Uterus (tissue), 4 donors: ENCODE data around the gene PLXNA2. TPM values are rescaled to one million over a fixed set of nuclear protein-coding genes. Genes with fewer than 3 reads are reported as not detected.

Experiments used
- DNase-seq, 2 donors: peaks; one replicate each; pipeline ENCODE4 v3.0.0-alpha.2; 2019 to 2020
- H3K27ac ChIP-seq, 2 donors: fragments of 200-600 bp; sonication (generic); 1 replicate in 1 of 2; 2 replicates in 1 of 2; pipeline ENCODE4 v1.5.1; 2016 to 2018
- H3K27me3 ChIP-seq, 2 donors: fragments of 200-600 bp; sonication (generic); one replicate each; pipeline ENCODE4 v1.5.1; 2018 to 2019; ENCODE audit warnings: control low read depth in 1 of 2
- H3K36me3 ChIP-seq, 2 donors: fragments of 200-600 bp; sonication (generic); one replicate each; pipeline ENCODE4 v1.5.1; 2019; ENCODE audit warnings: control low read depth in 1 of 2
- H3K4me1 ChIP-seq, 2 donors: fragments of 200-600 bp; sonication (generic); one replicate each; pipeline ENCODE4 v1.5.1; 2018 to 2019; ENCODE audit warnings: control low read depth in 1 of 2
- H3K4me3 ChIP-seq, 2 donors: fragments of 200-600 bp; sonication (generic); 1 replicate in 1 of 2; 2 replicates in 1 of 2; pipeline ENCODE4 v1.5.1; 2018 to 2019; ENCODE audit warnings: mild to moderate bottlenecking in 1 of 2
- H3K9me3 ChIP-seq, 2 donors: fragments of 200-600 bp; sonication (generic); one replicate each; pipeline ENCODE4 v1.5.1; 2019; ENCODE audit warnings: control low read depth in 1 of 2
- POLR2A ChIP-seq, 2 donors: fragments of 450-650 bp; IDR thresholded peaks; one replicate each; pipeline ENCODE4 v1.6.1; 2016; ENCODE audit warnings: antibody characterized with exemption in 2 of 2, mild to moderate bottlenecking in 1 of 2, moderate library complexity in 1 of 2
- intact Hi-C: fragments of 100-400 bp; cut with DNase I; formaldehyde crosslinking; loops from one replicate; pipeline ENCODE4 v1.15.1; 2023; ENCODE audit warnings: low total_unique reads
- total RNA-seq, 4 donors: library from RNA; depleted of rRNA in 3 of 4; stranded (reverse); fragments of >200 nt in 3 of 4; gene quantifications; one replicate each; pipeline versions ENCODE4 v1.1.0 to v1.2.4, GENCODE V29; 2014 to 2023
- TF ChIP-seq, protein P1 (sequence below), 4 experiments: fragments of 200-600 bp in 2 of 4; fragments of 450-650 bp in 2 of 4; sonication (generic) in 2 of 4; IDR thresholded peaks; one replicate each; pipeline ENCODE4 v1.5.1; 2016 to 2019; ENCODE audit warnings: antibody characterized with exemption in 4 of 4, mild to moderate bottlenecking in 2 of 4, moderate library complexity in 1 of 4
- donor health status: DM: yes; HTN: yes; CAD: no.

The PLXNA2 gene
- total RNA-seq, 4 donors from 2014 or later: 5.4 to 94.5 (median 9.5) TPM

DNA sequence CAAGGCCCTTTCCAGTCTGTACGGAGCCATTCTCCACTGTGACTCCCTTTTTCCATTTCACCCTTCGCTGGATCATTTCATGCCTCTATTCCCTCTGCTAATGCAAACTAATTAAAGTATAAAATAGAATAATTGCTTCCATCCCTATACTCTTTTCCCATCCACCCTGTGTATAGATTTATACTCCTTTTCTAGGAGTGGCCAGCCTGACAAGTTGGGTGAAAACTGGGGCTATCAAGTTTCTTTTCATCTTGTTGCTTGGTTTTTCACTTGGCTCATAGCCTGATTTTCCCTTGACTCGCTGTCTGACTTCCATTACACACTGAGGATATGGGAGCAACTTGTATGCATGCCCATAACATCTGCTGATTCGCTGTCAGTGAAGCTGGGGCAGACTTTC lies 107.0 kb downstream of the PLXNA2 start:
- H3K4me1 ChIP-seq: peaks cover 11% of the 10 kb centered on the region in 2 donors
- no peaks in the 10 kb centered on the region for H3K36me3 ChIP-seq
- peak overlapping the region in 1 of 2 donors; percentile 23 for H3K27ac ChIP-seq
- no peak for DNase-seq
- no peak overlapping the region for H3K4me3 ChIP-seq
- no peaks in the 10 kb centered on the region for H3K27me3 ChIP-seq
- no peak for TF ChIP-seq POLR2A (IDR thresholded peaks at IDR 0.05)
- TF ChIP-seq, protein P1, sequence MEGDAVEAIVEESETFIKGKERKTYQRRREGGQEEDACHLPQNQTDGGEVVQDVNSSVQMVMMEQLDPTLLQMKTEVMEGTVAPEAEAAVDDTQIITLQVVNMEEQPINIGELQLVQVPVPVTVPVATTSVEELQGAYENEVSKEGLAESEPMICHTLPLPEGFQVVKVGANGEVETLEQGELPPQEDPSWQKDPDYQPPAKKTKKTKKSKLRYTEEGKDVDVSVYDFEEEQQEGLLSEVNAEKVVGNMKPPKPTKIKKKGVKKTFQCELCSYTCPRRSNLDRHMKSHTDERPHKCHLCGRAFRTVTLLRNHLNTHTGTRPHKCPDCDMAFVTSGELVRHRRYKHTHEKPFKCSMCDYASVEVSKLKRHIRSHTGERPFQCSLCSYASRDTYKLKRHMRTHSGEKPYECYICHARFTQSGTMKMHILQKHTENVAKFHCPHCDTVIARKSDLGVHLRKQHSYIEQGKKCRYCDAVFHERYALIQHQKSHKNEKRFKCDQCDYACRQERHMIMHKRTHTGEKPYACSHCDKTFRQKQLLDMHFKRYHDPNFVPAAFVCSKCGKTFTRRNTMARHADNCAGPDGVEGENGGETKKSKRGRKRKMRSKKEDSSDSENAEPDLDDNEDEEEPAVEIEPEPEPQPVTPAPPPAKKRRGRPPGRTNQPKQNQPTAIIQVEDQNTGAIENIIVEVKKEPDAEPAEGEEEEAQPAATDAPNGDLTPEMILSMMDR (IDR thresholded peaks at IDR 0.05): no peak
- no peaks in the 10 kb centered on the region for H3K9me3 ChIP-seq
- intact Hi-C loops: loop anchor here (10.0 kb wide), 1 partner anchor 108 kb away; the partner anchor contains the start of gene PLXNA2

DNA sequence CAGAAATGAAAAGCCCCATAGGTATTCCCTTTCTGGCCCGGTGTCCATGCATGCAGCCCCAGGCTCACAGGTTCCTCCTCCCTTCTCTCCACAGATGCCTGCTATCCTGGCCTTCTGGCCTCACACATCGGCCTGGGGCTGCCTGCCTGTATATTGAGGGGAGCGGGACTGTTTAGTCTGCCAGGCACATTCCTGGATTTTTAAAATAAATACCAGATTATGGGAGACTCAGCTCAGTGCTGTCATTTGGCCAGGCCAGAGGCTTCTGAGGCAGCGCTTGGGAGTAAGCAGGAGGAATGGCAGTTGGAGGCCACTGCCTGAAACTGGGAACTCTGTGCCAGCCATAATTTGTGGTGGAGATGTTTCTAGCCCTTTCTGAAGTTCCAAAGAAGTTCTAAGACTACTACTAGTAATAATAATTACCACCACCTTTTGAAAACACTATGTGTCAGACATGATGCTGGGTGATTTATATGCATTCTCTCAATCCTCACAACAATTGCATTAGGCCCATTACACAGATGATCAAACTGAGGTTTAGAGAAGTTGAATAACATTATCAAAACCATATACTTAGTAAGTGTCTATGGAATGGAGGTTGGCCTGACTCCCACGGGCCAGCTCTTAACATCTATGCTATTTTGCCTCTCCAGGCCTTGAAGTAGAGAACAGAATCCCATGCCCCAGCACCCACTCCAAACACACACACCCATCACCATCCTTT lies 107.6 kb downstream of the PLXNA2 start:
- H3K4me1 ChIP-seq: peaks cover 7 to 9% of the 10 kb centered on the region in 2 donors
- H3K9me3 ChIP-seq: no peaks in the 10 kb centered on the region
- H3K27ac ChIP-seq: peak overlapping the region; percentile 8 to 50
- H3K36me3 ChIP-seq: no peaks in the 10 kb centered on the region
- H3K4me3 ChIP-seq: no peak overlapping the region
- intact Hi-C loops: loop anchor here (10.0 kb wide), 1 partner anchor 108 kb away; the partner anchor contains the start of gene PLXNA2
- no peaks in the 10 kb centered on the region for H3K27me3 ChIP-seq
- TF ChIP-seq, protein P1 (IDR thresholded peaks at IDR 0.05): no peak
- TF ChIP-seq POLR2A (IDR thresholded peaks at IDR 0.05): no peak
- DNase-seq: no peak

DNA sequence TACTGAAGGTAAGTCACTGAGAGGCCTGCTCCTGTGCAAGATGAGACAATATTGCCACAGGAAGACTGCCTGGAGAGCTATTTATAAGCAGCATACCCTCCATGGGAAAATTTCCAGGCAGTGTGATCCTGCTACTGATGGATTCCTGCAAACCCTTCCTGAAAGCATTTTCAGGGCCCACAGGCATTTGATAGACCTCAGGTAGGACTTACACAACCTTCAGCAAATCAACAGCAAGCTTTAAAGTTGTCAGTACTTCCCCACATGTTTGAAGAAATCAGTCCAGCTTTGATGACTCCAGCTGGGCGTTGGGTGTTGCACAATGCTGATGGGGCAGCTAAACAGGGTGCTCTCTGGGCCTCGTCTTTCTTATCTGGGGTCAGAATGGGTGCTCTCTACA lies 108.8 kb downstream of the PLXNA2 start:
- DNase-seq: no peak
- Histone ChIP-seq H3K9me3 (no peaks in the 10 kb centered on the region), H3K4me1 (peaks cover 0 to 9% of the 10 kb centered on the region in 2 donors), H3K36me3 (no peaks in the 10 kb centered on the region), H3K27ac (peak overlapping the region in 1 of 2 donors; percentile 50), H3K27me3 (no peaks in the 10 kb centered on the region), H3K4me3 (no peak overlapping the region)
- TF ChIP-seq POLR2A (IDR thresholded peaks at IDR 0.05): no peak
- TF ChIP-seq, protein P1 (IDR thresholded peaks at IDR 0.05): no peak
- intact Hi-C loops: loop anchor here (10.0 kb wide), 1 partner anchor 109 kb away; the partner anchor contains the start of gene PLXNA2

DNA sequence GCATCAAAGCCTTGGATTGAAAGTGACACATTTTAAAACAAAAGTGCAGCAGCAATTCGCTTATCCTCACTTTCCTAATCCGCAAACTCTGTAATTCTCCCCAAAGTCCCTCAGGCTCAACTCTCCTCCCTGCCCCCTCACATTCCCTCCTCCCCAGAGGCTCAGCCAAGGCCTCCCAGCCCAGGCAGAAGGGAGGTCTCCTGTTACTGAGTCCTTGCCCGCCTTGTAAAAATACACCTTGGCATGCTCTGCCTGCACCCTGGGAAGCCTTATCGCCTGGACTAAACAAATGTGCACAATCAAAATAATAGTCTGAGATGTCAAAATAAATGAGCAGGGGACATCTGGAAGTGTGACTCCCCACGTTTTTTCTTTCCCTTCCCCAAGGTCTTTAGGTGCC lies 109.7 kb downstream of the PLXNA2 start:
- peak overlapping the region in 1 of 2 donors; percentile 31 for H3K27ac ChIP-seq
- H3K4me1 ChIP-seq: peaks cover 0 to 9% of the 10 kb centered on the region in 2 donors
- H3K4me3 ChIP-seq: no peak overlapping the region
- no peaks in the 10 kb centered on the region for H3K36me3 ChIP-seq
- no peaks in the 10 kb centered on the region for H3K9me3 ChIP-seq
- TF ChIP-seq, protein P1 (IDR thresholded peaks at IDR 0.05): no peak
- no peak for TF ChIP-seq POLR2A (IDR thresholded peaks at IDR 0.05)
- no peak for DNase-seq
- H3K27me3 ChIP-seq: no peaks in the 10 kb centered on the region
- intact Hi-C loops: loop anchor here (10.0 kb wide), 1 partner anchor 110 kb away; the partner anchor contains the start of gene PLXNA2

DNA sequence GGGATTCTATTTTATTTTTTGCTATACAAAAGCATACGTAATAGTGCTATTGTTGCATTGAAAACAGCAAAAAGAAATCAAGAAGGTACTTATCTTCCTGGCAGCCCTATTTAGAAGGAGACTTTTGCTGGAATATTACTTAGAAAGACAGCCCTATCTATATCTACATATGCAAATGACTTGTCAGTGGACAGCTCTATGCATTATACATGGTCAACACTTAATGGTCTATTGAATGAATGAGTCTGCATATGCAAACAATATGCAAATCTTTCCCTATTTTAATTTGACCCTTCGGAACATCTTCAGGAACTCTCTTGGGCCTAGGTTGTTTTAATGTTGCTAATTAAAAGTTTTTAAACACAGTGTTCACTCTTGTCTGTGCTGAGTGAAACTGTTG lies 110.8 kb downstream of the PLXNA2 start:
- H3K4me3 ChIP-seq: no peak overlapping the region
- H3K27ac ChIP-seq: no peak overlapping the region
- intact Hi-C loops: loop anchor here (10.0 kb wide), 1 partner anchor 111 kb away; the partner anchor contains the start of gene PLXNA2
- H3K4me1 ChIP-seq: peaks cover 0 to 9% of the 10 kb centered on the region in 2 donors
- DNase-seq: no peak
- no peak for TF ChIP-seq POLR2A (IDR thresholded peaks at IDR 0.05)
- TF ChIP-seq, protein P1 (IDR thresholded peaks at IDR 0.05): no peak
- H3K9me3 ChIP-seq: no peaks in the 10 kb centered on the region
- no peaks in the 10 kb centered on the region for H3K27me3 ChIP-seq
- H3K36me3 ChIP-seq: no peaks in the 10 kb centered on the region
